Rectal smooth muscle tissue (tissue), 1 donor: ENCODE data around the gene NTN4.
"Not testable (repeated sequence)": the region's sequence is repeated elsewhere in the genome, so short reads cannot be mapped to it uniquely, and the experiment has no call there.

Experiments
- H3K27ac ChIP-seq: one replicate; pipeline ENCODE4 v1.7.0; 2013; ENCODE audit warnings: low read depth, low read length, inconsistent platforms
- H3K27me3 ChIP-seq: one replicate; pipeline ENCODE4 v1.7.0; 2013; ENCODE audit warnings: low read length; ENCODE audit not compliant: control insufficient read depth, insufficient read depth
- H3K36me3 ChIP-seq: one replicate; pipeline ENCODE4 v1.7.0; 2013; ENCODE audit warnings: low read length; ENCODE audit not compliant: control insufficient read depth, insufficient read depth
- H3K4me1 ChIP-seq: one replicate; pipeline ENCODE4 v1.7.0; 2013; ENCODE audit warnings: low read length; ENCODE audit not compliant: control insufficient read depth, insufficient read depth
- H3K4me3 ChIP-seq: one replicate; pipeline ENCODE4 v1.7.0; 2013; ENCODE audit warnings: low read length
- H3K9ac ChIP-seq: one replicate; pipeline ENCODE4 v1.7.0; 2013; ENCODE audit warnings: low read length

Gene NTN4

DNA sequence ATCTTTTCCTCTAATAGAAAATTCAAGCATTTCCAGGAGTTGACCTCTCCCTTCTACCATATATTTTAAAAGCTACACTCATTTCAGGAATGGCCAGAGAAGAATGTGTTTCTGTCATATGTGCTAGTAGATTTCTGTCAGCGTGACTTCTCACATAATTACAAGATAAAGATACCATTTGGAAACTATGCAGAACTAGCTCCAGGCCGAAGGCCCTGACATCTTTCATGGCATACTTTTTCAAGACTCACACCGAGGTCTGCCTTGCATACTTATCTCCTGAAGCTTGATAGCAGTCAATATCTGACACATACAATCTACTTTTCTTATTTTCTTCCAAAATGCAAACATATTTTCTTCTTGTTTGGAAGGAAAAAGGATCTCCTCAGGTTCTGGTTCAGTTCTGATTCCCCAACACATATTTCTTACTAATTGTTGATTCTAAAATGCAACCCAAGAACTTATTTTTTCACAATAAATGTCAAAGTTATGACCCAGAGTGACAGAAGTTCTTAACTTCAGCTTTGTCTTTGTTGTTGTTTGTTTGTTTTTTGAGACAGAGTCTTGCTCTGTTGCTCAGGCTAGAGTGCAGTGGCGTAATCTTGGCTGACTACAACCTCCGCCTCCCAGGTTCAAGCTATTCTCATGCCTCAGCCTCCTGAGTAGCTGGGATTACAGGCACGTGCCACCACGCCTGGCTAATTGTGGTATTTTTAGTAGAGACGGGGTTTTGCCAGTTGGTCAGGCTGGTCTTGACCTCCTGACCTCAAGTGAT lies 99.5 kb downstream of the NTN4 start:
- Histone ChIP-seq H3K36me3 (no peaks in the 10 kb centered on the region), H3K27ac (no peak overlapping the region), H3K4me3 (no peak overlapping the region), H3K9ac (no peak overlapping the region), H3K4me1 (no peaks in the 10 kb centered on the region), H3K27me3 (no peaks in the 10 kb centered on the region)

DNA sequence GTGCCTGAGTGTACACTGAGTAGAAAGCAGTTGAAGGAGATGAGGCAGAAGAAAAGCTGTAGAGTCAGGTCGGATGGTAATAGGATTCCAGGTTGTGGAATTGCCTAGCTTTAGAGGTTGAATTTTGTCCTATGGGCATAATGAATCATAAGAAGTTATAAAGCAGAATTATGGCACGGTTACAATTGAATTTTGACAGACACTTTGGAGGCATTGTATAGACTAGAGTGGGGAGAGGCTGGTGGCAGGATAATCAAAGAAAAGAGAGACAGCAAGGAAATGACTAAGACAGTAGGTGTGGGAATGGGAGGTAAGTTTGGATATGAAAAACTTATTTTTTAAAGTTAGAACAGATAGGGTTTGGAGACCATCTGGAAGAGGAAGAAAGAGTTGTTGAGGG lies 102.6 kb downstream of the NTN4 start:
- no peak overlapping the region for H3K27ac ChIP-seq
- no peak overlapping the region for H3K9ac ChIP-seq

DNA sequence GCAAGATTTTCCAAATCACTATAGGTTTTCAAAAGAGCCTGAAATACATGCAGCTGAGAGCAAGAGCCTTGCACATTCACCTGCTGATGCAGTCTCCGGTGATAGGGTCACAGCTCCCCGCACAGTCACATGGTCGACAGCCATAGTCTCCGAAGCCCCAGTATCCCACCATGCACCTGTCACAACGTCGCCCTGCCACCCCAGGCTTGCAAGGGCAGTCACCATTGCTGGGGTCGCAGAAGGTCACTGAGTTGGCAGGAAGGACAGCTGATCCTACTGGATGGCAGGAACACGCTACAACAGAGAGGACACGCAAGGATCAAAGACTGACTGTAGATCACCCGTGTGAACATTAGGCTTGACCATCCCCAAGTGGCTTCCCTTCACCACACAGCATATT lies 107.1 kb downstream of the NTN4 start:
- H3K36me3 ChIP-seq, result no peaks in the 10 kb centered on the region

More for the DNA sequence above, 102.6 kb downstream of the NTN4 start:
- no peak overlapping the region for H3K4me3 ChIP-seq
- H3K4me1 ChIP-seq, result no peaks in the 10 kb centered on the region
- no peaks in the 10 kb centered on the region for H3K36me3 ChIP-seq
- no peaks in the 10 kb centered on the region for H3K27me3 ChIP-seq

DNA sequence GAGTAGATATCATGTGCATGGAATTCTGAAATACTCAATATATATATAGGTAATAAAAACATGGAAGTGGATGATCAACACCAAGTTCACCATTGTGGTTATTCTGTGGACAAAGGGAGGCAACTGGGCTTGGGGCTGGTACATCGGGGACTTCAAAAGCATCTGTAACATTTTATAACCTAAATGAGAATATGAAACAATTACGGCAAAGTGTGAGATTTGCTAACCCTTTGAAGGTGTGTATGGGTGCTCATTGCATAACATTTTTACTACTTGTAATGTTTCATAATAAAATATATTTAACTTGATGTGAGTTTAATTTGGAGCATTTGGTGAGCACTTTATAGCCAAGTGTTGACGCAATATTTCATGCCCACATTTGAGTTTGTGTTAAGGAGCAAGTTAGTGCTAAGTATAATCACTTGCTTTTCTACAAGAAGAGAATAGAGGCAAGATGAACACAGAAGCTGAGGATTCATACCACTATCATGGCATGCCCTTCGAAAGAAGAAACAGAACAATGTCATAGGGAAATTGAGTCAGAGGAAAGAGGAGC lies 109.3 kb downstream of the NTN4 start:
- H3K9ac ChIP-seq, result no peak overlapping the region
- H3K27ac ChIP-seq, result no peak overlapping the region
- H3K4me1 ChIP-seq, result no peaks in the 10 kb centered on the region
- H3K36me3 ChIP-seq, result no peaks in the 10 kb centered on the region
- H3K27me3 ChIP-seq, result no peaks in the 10 kb centered on the region
- no peak overlapping the region for H3K4me3 ChIP-seq

More for the DNA sequence above, 107.1 kb downstream of the NTN4 start:
- no peaks in the 10 kb centered on the region for H3K27me3 ChIP-seq
- no peak overlapping the region for H3K4me3 ChIP-seq
- H3K9ac ChIP-seq, result no peak overlapping the region
- H3K4me1 ChIP-seq, result no peaks in the 10 kb centered on the region
- H3K27ac ChIP-seq, result no peak overlapping the region

DNA sequence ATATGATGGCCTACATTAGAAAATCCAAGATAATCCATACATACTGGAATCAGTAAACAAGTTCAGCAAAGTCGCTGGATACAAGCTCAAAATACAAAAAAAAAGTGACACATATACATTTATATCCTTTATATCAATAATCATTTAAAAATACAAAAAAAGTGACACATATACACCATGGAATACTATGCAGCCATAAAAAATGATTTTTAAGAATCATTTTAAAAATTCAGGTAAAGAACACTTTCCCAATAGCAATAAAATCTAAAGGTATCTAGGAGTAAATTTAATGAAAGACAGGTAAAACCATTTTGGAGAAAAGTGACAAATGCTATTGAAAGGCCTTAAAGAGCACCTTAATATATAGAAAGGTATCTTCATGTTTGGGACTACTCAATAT lies 111.9 kb downstream of the NTN4 start:
- Histone ChIP-seq H3K36me3 (no peaks in the 10 kb centered on the region), H3K27ac (no peak overlapping the region), H3K4me1 (no peaks in the 10 kb centered on the region), H3K9ac (no peak overlapping the region), H3K4me3 (no peak overlapping the region), H3K27me3 (no peaks in the 10 kb centered on the region)

DNA sequence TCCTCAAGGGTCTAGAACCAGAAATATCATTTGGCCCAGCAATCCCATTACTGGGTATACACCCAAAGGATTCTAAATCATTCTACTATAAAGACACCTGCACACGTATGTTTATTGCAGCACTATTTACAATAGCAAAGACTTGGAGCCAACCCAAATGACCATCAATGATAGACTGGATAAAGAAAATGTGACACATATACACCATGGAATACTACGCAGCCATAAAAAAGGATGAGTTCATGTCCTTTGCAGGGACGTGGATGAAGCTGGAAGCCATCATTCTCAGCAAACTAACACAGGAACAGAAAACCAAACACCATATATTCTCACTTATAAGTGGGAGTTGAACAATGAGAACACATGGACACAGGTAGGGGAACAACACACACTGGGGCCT lies 112.8 kb downstream of the NTN4 start:
- H3K4me3 ChIP-seq, H3K9ac ChIP-seq: not testable (repeated sequence)

DNA sequence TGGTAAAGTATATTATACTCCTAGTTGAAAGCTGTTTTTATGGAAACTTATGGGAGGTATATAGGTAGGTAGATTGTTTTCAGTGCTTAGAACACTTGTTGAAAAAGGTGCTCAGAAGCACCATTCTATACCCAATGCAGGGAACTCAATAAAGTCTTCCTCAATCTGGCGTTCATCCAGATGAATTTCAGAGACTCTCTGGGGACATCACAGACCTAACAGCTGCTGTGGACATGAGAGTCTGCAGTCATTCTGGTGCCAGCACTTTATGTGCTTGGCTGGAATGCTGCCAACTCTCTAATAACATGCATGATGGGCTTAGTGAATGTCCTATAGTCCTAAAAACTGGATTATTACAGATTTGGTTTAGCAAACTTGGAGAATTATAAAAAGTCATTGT lies 115.9 kb downstream of the NTN4 start:
- Histone ChIP-seq H3K9ac (no peak overlapping the region), H3K4me3 (no peak overlapping the region), H3K27me3 (no peaks in the 10 kb centered on the region), H3K27ac (no peak overlapping the region), H3K36me3 (no peaks in the 10 kb centered on the region), H3K4me1 (no peaks in the 10 kb centered on the region)

More for the DNA sequence above, 112.8 kb downstream of the NTN4 start:
- not testable (repeated sequence) for H3K4me1 ChIP-seq, H3K27me3 ChIP-seq, H3K36me3 ChIP-seq, H3K27ac ChIP-seq

DNA sequence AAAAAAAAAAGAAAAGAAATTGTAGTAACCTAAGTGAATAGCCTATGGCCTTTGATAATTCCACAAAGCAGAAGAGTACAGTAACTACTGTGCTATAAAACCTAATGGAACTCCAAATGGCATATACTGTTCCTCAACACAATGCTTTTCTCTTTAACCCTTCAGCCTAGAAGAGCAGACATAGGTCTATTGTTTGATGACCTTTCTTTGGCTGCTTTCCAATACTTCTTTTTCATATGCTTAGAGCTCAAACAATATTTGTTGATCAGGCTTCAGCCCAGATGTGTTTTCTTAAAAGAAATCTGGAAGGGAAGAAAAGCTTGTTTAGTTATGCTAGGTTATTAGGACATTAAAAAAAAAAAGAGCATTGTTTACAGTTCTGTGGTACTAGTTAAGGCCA lies 116.4 kb downstream of the NTN4 start:
- Histone ChIP-seq H3K36me3 (no peaks in the 10 kb centered on the region), H3K4me3 (no peak overlapping the region), H3K27me3 (no peaks in the 10 kb centered on the region), H3K27ac (no peak overlapping the region), H3K4me1 (no peaks in the 10 kb centered on the region), H3K9ac (no peak overlapping the region)

DNA sequence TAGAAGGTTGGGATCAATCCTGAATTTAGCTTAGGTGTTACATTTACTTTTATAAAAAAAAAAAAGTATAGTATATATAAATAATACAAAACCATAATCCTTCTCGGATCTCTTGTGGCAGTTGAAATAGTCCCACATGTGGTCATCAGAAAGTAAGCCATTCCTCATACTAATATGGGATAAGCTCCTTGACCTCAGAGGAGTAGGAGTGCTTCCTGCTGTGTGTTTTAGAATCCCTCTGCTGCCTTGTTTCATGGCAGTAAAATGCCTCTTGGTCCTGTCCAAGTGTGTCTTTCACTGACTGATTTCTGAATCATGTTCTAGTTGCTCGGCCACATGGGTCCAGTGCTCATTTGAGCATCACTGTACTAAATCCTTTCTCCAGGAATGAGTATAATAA lies 117.0 kb downstream of the NTN4 start:
- no peak overlapping the region for H3K9ac ChIP-seq
- no peaks in the 10 kb centered on the region for H3K36me3 ChIP-seq
- no peaks in the 10 kb centered on the region for H3K27me3 ChIP-seq
- no peaks in the 10 kb centered on the region for H3K4me1 ChIP-seq
- no peak overlapping the region for H3K27ac ChIP-seq
- H3K4me3 ChIP-seq, result no peak overlapping the region

DNA sequence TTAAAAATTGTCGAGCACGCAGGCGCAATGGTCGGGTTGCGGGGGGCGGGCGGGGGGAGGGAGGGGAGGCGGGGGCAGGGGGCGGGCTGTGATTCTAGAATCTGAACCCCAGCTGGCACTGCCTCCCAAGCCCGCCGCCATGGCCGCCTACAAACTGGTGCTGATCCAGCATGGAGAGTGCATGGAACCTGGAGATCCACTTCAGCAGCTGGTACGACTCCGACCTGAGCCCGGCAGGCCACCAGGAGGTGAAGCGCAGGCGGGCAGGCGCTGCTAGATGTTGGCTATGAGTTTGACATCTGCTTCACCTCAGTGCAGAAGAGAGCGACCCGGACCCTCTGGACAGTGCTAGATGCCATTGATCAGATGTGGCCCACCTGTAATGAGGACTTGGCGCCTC lies 118.4 kb downstream of the NTN4 start:
- Histone ChIP-seq H3K4me1 (no peaks in the 10 kb centered on the region), H3K27ac (no peak overlapping the region), H3K36me3 (no peaks in the 10 kb centered on the region), H3K9ac (no peak overlapping the region), H3K27me3 (no peaks in the 10 kb centered on the region), H3K4me3 (no peak overlapping the region)

DNA sequence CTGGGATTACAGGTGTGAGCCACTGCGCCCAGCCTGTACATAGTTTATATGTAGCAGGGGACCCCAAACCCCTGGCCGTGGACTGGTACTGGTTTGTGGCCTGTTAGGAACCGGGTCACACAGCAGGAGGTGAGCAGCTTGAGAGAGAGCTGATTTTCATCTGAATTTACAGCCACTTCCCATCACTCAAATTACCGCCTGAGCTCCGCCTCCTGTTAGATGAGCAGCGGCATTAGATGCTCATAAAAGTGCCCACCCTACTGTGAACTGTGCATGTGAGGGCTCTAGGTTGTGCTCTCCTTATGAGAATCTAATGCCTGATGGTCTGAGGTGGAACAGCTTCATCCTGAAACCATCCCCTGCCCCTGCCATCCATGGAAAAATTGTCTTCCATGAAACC lies 119.3 kb downstream of the NTN4 start:
- no peaks in the 10 kb centered on the region for H3K27me3 ChIP-seq
- no peaks in the 10 kb centered on the region for H3K36me3 ChIP-seq

DNA sequence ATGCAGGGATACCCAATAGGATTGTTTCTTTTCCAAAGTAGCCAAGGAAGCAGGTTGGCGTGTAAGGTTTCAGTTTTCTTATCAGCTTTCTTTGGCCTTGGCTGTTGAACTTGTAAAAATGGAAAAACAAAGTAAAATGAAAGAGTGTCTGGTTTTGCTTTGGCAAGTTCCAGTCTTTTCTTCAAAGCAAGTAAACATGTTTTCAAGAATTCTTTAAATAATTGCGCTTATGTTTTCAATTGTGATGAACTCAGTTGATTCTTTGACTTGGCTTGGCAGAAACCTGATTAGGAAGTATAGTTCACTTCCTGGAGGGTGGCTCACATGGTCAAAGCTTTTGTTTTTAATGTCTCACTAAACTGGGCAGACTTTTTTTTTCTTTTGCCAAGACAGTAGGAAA lies 127.0 kb downstream of the NTN4 start:
- no peak overlapping the region for H3K9ac ChIP-seq
- H3K4me3 ChIP-seq, result no peak overlapping the region
- no peaks in the 10 kb centered on the region for H3K27me3 ChIP-seq
- H3K4me1 ChIP-seq, result no peaks in the 10 kb centered on the region
- no peak overlapping the region for H3K27ac ChIP-seq
- no peaks in the 10 kb centered on the region for H3K36me3 ChIP-seq

More for the DNA sequence above, 119.3 kb downstream of the NTN4 start:
- Histone ChIP-seq H3K4me3 (no peak overlapping the region), H3K4me1 (no peaks in the 10 kb centered on the region), H3K9ac (no peak overlapping the region), H3K27ac (no peak overlapping the region)

DNA sequence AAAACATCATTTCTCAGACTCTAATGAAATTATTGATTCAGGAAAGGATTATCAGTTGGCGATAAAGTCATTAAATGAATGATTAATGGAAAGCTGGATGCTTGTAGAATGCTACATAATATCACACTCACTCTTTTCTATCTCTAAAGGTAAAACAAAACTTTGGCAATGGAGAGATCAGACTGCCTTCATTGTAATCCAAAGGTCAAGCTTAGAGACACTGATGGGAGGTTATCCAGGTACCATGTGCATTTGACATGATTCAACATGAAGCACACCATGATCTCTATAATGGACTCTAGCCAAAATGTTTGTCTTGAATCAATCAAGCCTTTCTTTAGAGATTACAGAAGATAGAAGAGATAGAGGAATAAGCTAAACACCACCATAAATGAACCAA lies 129.2 kb downstream of the NTN4 start:
- Histone ChIP-seq H3K4me3 (no peak overlapping the region), H3K36me3 (no peaks in the 10 kb centered on the region), H3K9ac (no peak overlapping the region), H3K27ac (no peak overlapping the region), H3K4me1 (no peaks in the 10 kb centered on the region), H3K27me3 (no peaks in the 10 kb centered on the region)
